Calu3 (cell line): ENCODE results near the gene RSL24D1. TPM values are rescaled to one million over a fixed set of nuclear protein-coding genes. Genes with fewer than 3 reads are reported as not detected.
A peak's percentile ranks its signal among the peaks of the same experiment; 100 is the strongest.

Experiments used
- BruUV-seq: library from RNA; stranded (reverse); fragments of 400-500 nt; replicated peaks from 2 replicates; lab custom pipeline; 2021; lab: Mats Ljungman, UMichigan
- CTCF ChIA-PET: fragments of 300-600 bp; sonication (Branson Sonifier 250); formaldehyde crosslinking; loops from one replicate; lab custom pipeline; 2022; ENCODE audit warnings: antibody characterized with exemption; lab: Charles Lee
- DNase-seq: peaks from one replicate; pipeline ENCODE4 v3.0.0; 2022
- H3K27ac Mint-ChIP-seq: one replicate; pipeline ENCODE4 v1.8.0; 2022; ENCODE audit warnings: mixed read lengths; ENCODE audit not compliant: unreplicated experiment
- H3K27me3 Mint-ChIP-seq: one replicate; pipeline ENCODE4 v1.8.0; 2022; ENCODE audit warnings: mixed read lengths; ENCODE audit not compliant: unreplicated experiment
- H3K36me3 Mint-ChIP-seq: one replicate; pipeline ENCODE4 v1.8.0; 2022; ENCODE audit warnings: mild to moderate bottlenecking, moderate library complexity, mixed read lengths; ENCODE audit not compliant: insufficient read depth, unreplicated experiment
- H3K4me1 Mint-ChIP-seq: one replicate; pipeline ENCODE4 v1.8.0; 2022; ENCODE audit warnings: mild to moderate bottlenecking, low read depth, mixed read lengths; ENCODE audit not compliant: unreplicated experiment
- H3K4me3 Mint-ChIP-seq: one replicate; pipeline ENCODE4 v1.8.0; 2022; ENCODE audit warnings: mild to moderate bottlenecking, low read depth, moderate library complexity, mixed read lengths; ENCODE audit not compliant: unreplicated experiment
- H3K9me3 Mint-ChIP-seq: one replicate; pipeline ENCODE4 v1.8.0; 2022; ENCODE audit warnings: low read depth, mixed read lengths; ENCODE audit not compliant: unreplicated experiment
- CTCF ChIP-seq: fragments of 200-600 bp; IDR thresholded peaks from one replicate; pipeline ENCODE4 v1.8.0; 2022; ENCODE audit warnings: antibody characterized with exemption; ENCODE audit not compliant: unreplicated experiment
- intact Hi-C: fragments of 100-400 bp; cut with micrococcal nuclease; formaldehyde crosslinking; loops from one replicate; pipeline ENCODE4 v1.10.0; 2022; ENCODE audit not compliant: unreplicated experiment
- total RNA-seq: library from RNA; stranded (reverse); gene quantifications from 2 replicates; pipeline ENCODE4 v1.2.3, GENCODE V29; 2022

Gene RSL24D1
- total RNA-seq, 1 experiment from 2014 or later: 93.3 TPM

GRCh38 chr15:55235546-55236036, 38.9 kb upstream of the RSL24D1 start:
- H3K27me3 Mint-ChIP-seq: no peaks in the 10 kb centered on the region
- H3K36me3 Mint-ChIP-seq: no peaks in the 10 kb centered on the region
- H3K4me3 Mint-ChIP-seq: no peak overlapping the region
- no peak overlapping the region for H3K27ac Mint-ChIP-seq
- peaks cover 12% of the 10 kb centered on the region for H3K4me1 Mint-ChIP-seq
- no peak for DNase-seq
- CTCF ChIA-PET: no interaction called here
- no peaks in the 10 kb centered on the region for H3K9me3 Mint-ChIP-seq
- BruUV-seq: no TSS peak
- intact Hi-C loops: no loop called here
- TF ChIP-seq CTCF: no peak

- Mint-ChIP-seq H3K4me1 (peaks cover 19% of the 10 kb centered on the region), H3K4me3 (no peak overlapping the region), H3K36me3 (no peaks in the 10 kb centered on the region), H3K27ac (peak overlapping the region; percentile 65), H3K27me3 (no peaks in the 10 kb centered on the region), H3K9me3 (no peaks in the 10 kb centered on the region)
- DNase-seq: no peak
- no peak for TF ChIP-seq CTCF
- intact Hi-C loops: no loop called here
- CTCF ChIA-PET: no interaction called here
- BruUV-seq: no TSS peak
Measured at GRCh38 chr15:55234800-55235104, 38.0 kb upstream of the RSL24D1 start.

- CTCF ChIA-PET: no interaction called here
- Mint-ChIP-seq H3K27me3 (no peaks in the 10 kb centered on the region), H3K9me3 (no peaks in the 10 kb centered on the region), H3K4me1 (peaks cover 20% of the 10 kb centered on the region), H3K36me3 (no peaks in the 10 kb centered on the region), H3K4me3 (no peak overlapping the region), H3K27ac (peak overlapping the region; percentile 65)
- no TSS peak for BruUV-seq
- TF ChIP-seq CTCF: no peak
- no peak for DNase-seq
- intact Hi-C loops: no loop called here
Measured at GRCh38 chr15:55234104-55234799, 37.5 kb upstream of the RSL24D1 start.

- Mint-ChIP-seq H3K9me3 (no peaks in the 10 kb centered on the region), H3K27ac (no peak overlapping the region), H3K36me3 (no peaks in the 10 kb centered on the region), H3K4me3 (no peak overlapping the region), H3K4me1 (peaks cover 20% of the 10 kb centered on the region), H3K27me3 (no peaks in the 10 kb centered on the region)
- no peak for DNase-seq
- no TSS peak for BruUV-seq
- CTCF ChIA-PET: interaction anchor here (0.6 kb wide), 1 partner anchor 70 kb away, joined by 3 read pairs; no protein-coding TSS in a partner anchor
- intact Hi-C loops: no loop called here
- TF ChIP-seq CTCF: no peak
Measured at GRCh38 chr15:55231455-55231854, 34.7 kb upstream of the RSL24D1 start.
